HL-60 (cell line): ENCODE data around the gene TTC28.

Experiments
- DNase-seq, 2 experiments: peaks; one replicate each; pipeline ENCODE4 v3.0.0-alpha.2; 2010 to 2020; ENCODE audit warnings: low read depth in 1 of 2, low spot score in 1 of 2
- H3K27ac ChIP-seq: fragments of 250-450 bp; sonication (Bioruptor Pico); replicated peaks from 2 replicates; pipeline ENCODE4 v1.5.1; 2020; ENCODE audit warnings: mild to moderate bottlenecking, moderate library complexity
- H3K27me3 ChIP-seq: fragments of 250-450 bp; sonication (Bioruptor Pico); 2 replicates; pipeline ENCODE4 v1.5.1; 2021; ENCODE audit warnings: mild to moderate bottlenecking, moderate library complexity; ENCODE audit not compliant: insufficient read depth, poor library complexity, severe bottlenecking
- H3K4me3 ChIP-seq: replicated peaks from 2 replicates; pipeline ENCODE4 v1.5.1; 2011; ENCODE audit warnings: mild to moderate bottlenecking, control low read depth, low read length; ENCODE audit not compliant: insufficient read depth
- CTCF ChIP-seq: IDR thresholded peaks from one replicate; pipeline ENCODE4 v1.5.1; 2011; ENCODE audit warnings: low read length, control low read depth, inconsistent platforms; ENCODE audit not compliant: insufficient read depth
- GABPA ChIP-seq: IDR thresholded peaks from 2 replicates; pipeline ENCODE4 v1.6.1; 2012; ENCODE audit warnings: low read depth
- POLR2AphosphoS5 ChIP-seq: IDR thresholded peaks from 2 replicates; pipeline ENCODE4 v1.6.1; 2012; ENCODE audit warnings: low read depth
- REST ChIP-seq: IDR thresholded peaks from 2 replicates; pipeline ENCODE4 v1.6.1; 2012; ENCODE audit warnings: low read depth; ENCODE audit not compliant: insufficient replicate concordance
- SPI1 ChIP-seq: IDR thresholded peaks from 2 replicates; pipeline ENCODE4 v1.6.1; 2012; ENCODE audit warnings: low read depth, mild to moderate bottlenecking, borderline replicate concordance

TTC28 gene

GRCh38 chr22:28444659-28445058, 235.0 kb downstream of the TTC28 start:
- no peak for TF ChIP-seq CTCF
- no peak for TF ChIP-seq GABPA
- no peak for TF ChIP-seq POLR2AphosphoS5
- TF ChIP-seq REST, result no peak
- no peak for TF ChIP-seq SPI1
- peaks cover 30% of the 10 kb centered on the region for H3K27me3 ChIP-seq
- H3K4me3 ChIP-seq, result no peak overlapping the region
- no peak for DNase-seq
- no peak overlapping the region for H3K27ac ChIP-seq

GRCh38 chr22:28443526-28443876, 236.1 kb downstream of the TTC28 start:
- peak in 1 of 2 experiments; percentile 18 for DNase-seq
- Histone ChIP-seq H3K27me3 (peaks cover 30% of the 10 kb centered on the region), H3K4me3 (no peak overlapping the region)

More at GRCh38 chr22:28443526-28443876, 236.1 kb downstream of the TTC28 start:
- TF ChIP-seq CTCF (no peak), REST (no peak)
- no peak overlapping the region for H3K27ac ChIP-seq
